ENCODE results near the gene ARHGEF7. TPM values are rescaled to one million over a fixed set of nuclear protein-coding genes. Genes with fewer than 3 reads are reported as not detected.
A peak's percentile ranks its signal among the peaks of the same experiment; 100 is the strongest.

ARHGEF7 gene
- polyA plus RNA-seq, 1 experiment, result 40.3 TPM

DNA sequence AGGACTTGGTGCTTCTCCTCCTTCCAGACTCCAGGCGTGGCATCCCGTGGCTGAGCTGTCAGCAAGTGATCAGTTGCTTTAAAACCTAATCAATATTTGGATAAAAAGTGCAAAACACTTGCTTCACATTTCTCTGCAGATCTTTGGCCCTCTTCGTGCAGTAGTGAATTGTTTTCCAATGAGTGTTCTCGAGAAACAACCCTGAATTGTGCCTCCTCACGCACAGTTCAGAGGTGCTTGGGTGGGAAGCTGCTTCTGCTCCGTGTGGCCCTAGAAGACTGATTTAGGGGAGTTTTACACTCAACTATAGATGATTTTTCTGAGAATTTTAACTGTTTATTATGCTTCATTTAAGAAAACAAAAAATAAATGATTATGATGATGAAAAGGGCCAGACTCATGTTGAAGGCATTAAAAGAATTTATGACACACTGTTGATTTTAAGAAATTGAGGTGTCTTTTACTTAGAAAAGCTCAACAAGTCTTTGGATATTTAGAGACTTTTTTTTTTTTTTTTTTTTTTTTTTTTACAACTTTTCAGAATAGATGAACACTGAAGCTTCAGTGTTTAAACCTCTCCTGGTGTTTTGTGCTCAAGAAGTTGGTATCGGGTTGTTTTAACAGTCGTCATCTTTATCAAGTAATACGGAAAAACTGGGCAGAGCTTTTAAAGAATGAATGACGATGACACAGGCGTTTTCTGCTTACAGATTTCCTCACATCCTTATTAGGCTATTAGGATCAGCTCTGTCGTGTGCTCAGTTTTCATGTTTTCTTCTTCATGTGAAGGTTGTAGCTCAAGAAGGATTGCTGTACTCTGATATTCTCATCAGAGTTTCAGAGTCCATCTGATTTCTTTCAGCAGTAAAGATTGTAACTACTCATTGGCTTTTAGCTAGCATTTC, 165.8 kb downstream of the ARHGEF7 start:
- H3K9me3 ChIP-seq (ENCODE audit: control insufficient read depth, insufficient read depth, low read length), result peaks cover 6% of the 10 kb centered on the region; the same call in 1 of the 2 replicates
- CTCF ChIA-PET, result interaction anchor here (0.6 to 2.4 kb wide), 5 partner anchors 53 to 1242 kb away, joined by 3 to 12 read pairs (median 7); no protein-coding TSS in a partner anchor
- no peaks in the 10 kb centered on the region for H3K27me3 ChIP-seq (ENCODE audit: control insufficient read depth, insufficient read depth, low read length)
- H3K4me3 ChIP-seq (ENCODE audit: low read depth, low read length), result peak overlapping the region; percentile 8; the same call in 1 of the 2 replicates
- POLR2A ChIA-PET, result interaction anchor here (0.6 to 1.3 kb wide), 8 partner anchors 13 to 568 kb away, joined by 3 to 13 read pairs (median 5); no protein-coding TSS in a partner anchor
- H3K27ac ChIP-seq (ENCODE audit: low read depth, low read length), result peak overlapping the region; percentile 98
- DNase-seq (ENCODE audit: low read depth, low spot score), result peak; percentile 66
- TF ChIP-seq, protein P1, sequence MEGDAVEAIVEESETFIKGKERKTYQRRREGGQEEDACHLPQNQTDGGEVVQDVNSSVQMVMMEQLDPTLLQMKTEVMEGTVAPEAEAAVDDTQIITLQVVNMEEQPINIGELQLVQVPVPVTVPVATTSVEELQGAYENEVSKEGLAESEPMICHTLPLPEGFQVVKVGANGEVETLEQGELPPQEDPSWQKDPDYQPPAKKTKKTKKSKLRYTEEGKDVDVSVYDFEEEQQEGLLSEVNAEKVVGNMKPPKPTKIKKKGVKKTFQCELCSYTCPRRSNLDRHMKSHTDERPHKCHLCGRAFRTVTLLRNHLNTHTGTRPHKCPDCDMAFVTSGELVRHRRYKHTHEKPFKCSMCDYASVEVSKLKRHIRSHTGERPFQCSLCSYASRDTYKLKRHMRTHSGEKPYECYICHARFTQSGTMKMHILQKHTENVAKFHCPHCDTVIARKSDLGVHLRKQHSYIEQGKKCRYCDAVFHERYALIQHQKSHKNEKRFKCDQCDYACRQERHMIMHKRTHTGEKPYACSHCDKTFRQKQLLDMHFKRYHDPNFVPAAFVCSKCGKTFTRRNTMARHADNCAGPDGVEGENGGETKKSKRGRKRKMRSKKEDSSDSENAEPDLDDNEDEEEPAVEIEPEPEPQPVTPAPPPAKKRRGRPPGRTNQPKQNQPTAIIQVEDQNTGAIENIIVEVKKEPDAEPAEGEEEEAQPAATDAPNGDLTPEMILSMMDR (IDR thresholded peaks at IDR 0.05; ENCODE audit: low read depth, low read length), result no peak

DNA sequence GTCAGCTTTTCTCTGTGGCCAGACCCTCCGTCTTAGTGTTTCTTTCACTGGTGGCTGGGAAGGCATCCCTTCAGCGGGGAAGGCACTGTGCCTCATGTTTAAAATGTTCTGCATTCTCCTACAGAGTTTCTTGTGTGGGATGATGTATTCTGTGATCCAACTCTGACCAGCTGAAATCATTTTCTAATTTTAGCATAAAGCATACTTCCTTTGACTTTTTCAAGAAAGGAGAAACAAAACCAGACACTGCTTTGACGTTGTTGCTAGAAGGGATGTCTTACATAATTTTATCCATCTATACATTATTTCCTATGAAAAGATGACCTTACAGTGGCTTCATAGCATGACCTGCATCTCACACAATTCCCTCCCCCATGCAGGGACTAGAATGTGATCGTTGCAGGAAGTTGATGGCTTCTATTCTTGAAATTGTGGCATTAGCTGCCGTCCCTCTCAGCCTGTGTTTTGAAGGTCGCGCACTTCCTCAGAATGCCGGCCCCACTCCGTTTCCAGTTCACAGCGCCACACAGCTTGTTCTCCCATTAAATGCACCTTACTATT, 166.7 kb downstream of the ARHGEF7 start:
- POLR2A ChIA-PET, result interaction anchor here (0.7 to 1.3 kb wide), 3 partner anchors 14 to 482 kb away, joined by 5 to 13 read pairs (median 7); no protein-coding TSS in a partner anchor
- Histone ChIP-seq H3K27ac (ENCODE audit: low read depth, low read length) (peak overlapping the region; percentile 98), H3K27me3 (ENCODE audit: control insufficient read depth, insufficient read depth, low read length) (no peaks in the 10 kb centered on the region), H3K4me3 (ENCODE audit: low read depth, low read length) (peak overlapping the region; percentile 8), H3K9me3 (ENCODE audit: control insufficient read depth, insufficient read depth, low read length) (peaks cover 6% of the 10 kb centered on the region; the same call in 1 of the 2 replicates)
- CTCF ChIA-PET, result interaction anchor here (0.6 to 2.4 kb wide), 2 partner anchors 214 to 1255 kb away, joined by 6 to 12 read pairs; no protein-coding TSS in a partner anchor
- TF ChIP-seq, protein P1 (IDR thresholded peaks at IDR 0.05; ENCODE audit: low read depth, low read length), result no peak
- peak; percentile 61 for DNase-seq (ENCODE audit: low read depth, low spot score)

DNA sequence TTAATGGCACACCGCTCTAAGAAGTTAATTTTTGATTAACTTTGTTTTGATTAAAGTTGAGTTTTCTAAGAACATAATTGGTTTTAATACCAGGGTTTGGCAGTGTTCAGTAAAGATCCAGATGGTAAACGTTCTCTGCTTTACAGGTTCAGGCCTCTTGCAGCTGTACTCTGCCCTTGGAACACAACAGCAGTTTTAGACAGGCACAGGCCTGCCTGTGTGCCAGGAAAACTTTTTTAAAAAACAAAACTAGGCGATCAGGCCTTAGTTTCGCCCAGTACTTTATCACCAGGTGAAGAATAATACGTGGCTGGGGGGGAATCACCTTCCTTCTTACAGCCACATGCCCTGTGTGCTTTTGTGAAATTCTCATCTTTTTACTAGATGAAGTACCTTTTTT, 167.3 kb downstream of the ARHGEF7 start:
- Histone ChIP-seq H3K4me3 (ENCODE audit: low read depth, low read length) (no peak overlapping the region), H3K9me3 (ENCODE audit: control insufficient read depth, insufficient read depth, low read length) (peaks cover 6% of the 10 kb centered on the region; the same call in 1 of the 2 replicates), H3K27me3 (ENCODE audit: control insufficient read depth, insufficient read depth, low read length) (no peaks in the 10 kb centered on the region), H3K27ac (ENCODE audit: low read depth, low read length) (peak overlapping the region; percentile 79)
- ChIA-PET CTCF (interaction anchor here (0.6 to 2.4 kb wide), 2 partner anchors 215 to 1254 kb away, joined by 6 to 12 read pairs; no protein-coding TSS in a partner anchor), POLR2A (no interaction called here)
- TF ChIP-seq, protein P1 (IDR thresholded peaks at IDR 0.05; ENCODE audit: low read depth, low read length), result no peak
- no peak for DNase-seq (ENCODE audit: low read depth, low spot score)

DNA sequence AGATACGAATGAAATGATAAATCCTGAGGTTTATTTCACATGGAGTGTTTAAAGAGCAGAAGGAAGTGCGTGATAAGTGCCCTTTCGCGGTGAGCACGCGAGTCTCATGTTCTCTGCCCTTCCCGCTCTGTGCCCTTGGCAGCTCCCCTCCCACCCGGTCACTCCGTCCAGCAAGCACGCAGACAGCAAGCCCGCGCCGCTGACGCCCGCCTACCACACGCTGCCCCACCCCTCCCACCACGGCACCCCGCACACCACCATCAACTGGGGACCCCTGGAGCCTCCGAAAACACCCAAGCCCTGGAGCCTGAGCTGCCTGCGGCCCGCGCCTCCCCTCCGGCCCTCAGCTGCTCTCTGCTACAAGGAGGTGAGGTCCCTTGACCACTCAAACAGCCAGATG, 167.9 kb downstream of the ARHGEF7 start:
- ChIA-PET POLR2A (no interaction called here), CTCF (interaction anchor here (2.4 kb wide), 1 partner anchor 215 kb away, joined by 12 read pairs; no protein-coding TSS in a partner anchor)
- TF ChIP-seq, protein P1 (IDR thresholded peaks at IDR 0.05; ENCODE audit: low read depth, low read length), result no peak
- no peak overlapping the region for H3K4me3 ChIP-seq (ENCODE audit: low read depth, low read length)
- DNase-seq (ENCODE audit: low read depth, low spot score), result no peak
- peaks cover 6% of the 10 kb centered on the region; the same call in 1 of the 2 replicates for H3K9me3 ChIP-seq (ENCODE audit: control insufficient read depth, insufficient read depth, low read length)
- H3K27me3 ChIP-seq (ENCODE audit: control insufficient read depth, insufficient read depth, low read length), result no peaks in the 10 kb centered on the region
- peak overlapping the region; percentile 79 for H3K27ac ChIP-seq (ENCODE audit: low read depth, low read length)

Measured in AG04450 (cell line).